Neural crest cell (in vitro differentiated cells): ENCODE measurements around the gene WDR7. TPM values are rescaled to one million over a fixed set of nuclear protein-coding genes. Genes with fewer than 3 reads are reported as not detected.

ENCODE experiments used
- DNase-seq: peaks from one replicate; pipeline ENCODE4 v3.0.0; 2021; ENCODE audit warnings: low read depth, mixed read lengths, low spot score
- H3K27ac Mint-ChIP-seq: one replicate; pipeline ENCODE4 v1.8.0; 2021; ENCODE audit warnings: mild to moderate bottlenecking, mixed read lengths; ENCODE audit not compliant: unreplicated experiment
- H3K27me3 Mint-ChIP-seq: 2 replicates; pipeline ENCODE4 v1.8.0; 2021; ENCODE audit warnings: low read depth, mild to moderate bottlenecking, mixed read lengths
- H3K36me3 Mint-ChIP-seq: 2 replicates; pipeline ENCODE4 v1.8.0; 2021; ENCODE audit warnings: low read depth, mild to moderate bottlenecking, mixed read lengths
- H3K4me1 Mint-ChIP-seq: 2 replicates; pipeline ENCODE4 v1.8.0; 2021; ENCODE audit warnings: mixed read lengths
- H3K4me3 Mint-ChIP-seq: one replicate; pipeline ENCODE4 v1.8.0; 2021; ENCODE audit warnings: mild to moderate bottlenecking, mixed read lengths
- H3K9me3 Mint-ChIP-seq: 2 replicates; pipeline ENCODE4 v1.8.0; 2021; ENCODE audit warnings: mixed read lengths
- CTCF ChIP-seq: fragments of 200-600 bp; sonication (generic); conservative IDR thresholded peaks from 2 replicates; pipeline ENCODE4 v1.5.0; 2021; ENCODE audit warnings: antibody characterized with exemption, mild to moderate bottlenecking
- total RNA-seq: library from RNA; stranded (reverse); gene quantifications from 2 replicates; pipeline ENCODE4 v1.2.1, GENCODE V29; 2021

The WDR7 gene
- total RNA-seq, 1 donor from 2014 or later = 17.3 TPM

GRCh38 chr18:57030417-57030816 lies 379.3 kb downstream of the WDR7 start:
- no peak for TF ChIP-seq CTCF
- no peak for DNase-seq
- Mint-ChIP-seq H3K9me3 (no peaks in the 10 kb centered on the region), H3K36me3 (peaks cover 2% of the 10 kb centered on the region), H3K4me1 (peaks cover 9% of the 10 kb centered on the region), H3K27ac (no peak overlapping the region), H3K27me3 (no peaks in the 10 kb centered on the region), H3K4me3 (no peak overlapping the region)

- H3K4me1 Mint-ChIP-seq = peaks cover 4% of the 10 kb centered on the region
- peaks cover 3% of the 10 kb centered on the region for H3K9me3 Mint-ChIP-seq
- no peak for TF ChIP-seq CTCF
- no peaks in the 10 kb centered on the region for H3K36me3 Mint-ChIP-seq
- H3K4me3 Mint-ChIP-seq = no peak overlapping the region
- H3K27me3 Mint-ChIP-seq = no peaks in the 10 kb centered on the region
- DNase-seq = no peak
- H3K27ac Mint-ChIP-seq = no peak overlapping the region
Measured at GRCh38 chr18:57035590-57035989, 384.4 kb downstream of the WDR7 start.

GRCh38 chr18:57038395-57038794 lies 387.2 kb downstream of the WDR7 start:
- H3K27me3 Mint-ChIP-seq = no peaks in the 10 kb centered on the region
- no peak for DNase-seq
- H3K4me1 Mint-ChIP-seq = no peaks in the 10 kb centered on the region
- H3K4me3 Mint-ChIP-seq = no peak overlapping the region
- no peaks in the 10 kb centered on the region for H3K36me3 Mint-ChIP-seq
- peaks cover 3% of the 10 kb centered on the region for H3K9me3 Mint-ChIP-seq
- no peak overlapping the region for H3K27ac Mint-ChIP-seq
- TF ChIP-seq CTCF = no peak

- H3K27ac Mint-ChIP-seq = no peak overlapping the region
- H3K4me1 Mint-ChIP-seq = no peaks in the 10 kb centered on the region
- TF ChIP-seq CTCF = no peak
Measured at GRCh38 chr18:57040175-57040574, 389.0 kb downstream of the WDR7 start.

GRCh38 chr18:57043241-57043640 lies 392.1 kb downstream of the WDR7 start:
- no peak for DNase-seq
- TF ChIP-seq CTCF = no peak
- Mint-ChIP-seq H3K27ac (no peak overlapping the region), H3K36me3 (peaks cover 4% of the 10 kb centered on the region), H3K27me3 (no peaks in the 10 kb centered on the region), H3K4me1 (no peaks in the 10 kb centered on the region), H3K4me3 (no peak overlapping the region), H3K9me3 (peaks cover 16% of the 10 kb centered on the region)

More at GRCh38 chr18:57040175-57040574, 389.0 kb downstream of the WDR7 start:
- no peaks in the 10 kb centered on the region for H3K27me3 Mint-ChIP-seq
- H3K36me3 Mint-ChIP-seq = no peaks in the 10 kb centered on the region
- no peak for DNase-seq
- no peak overlapping the region for H3K4me3 Mint-ChIP-seq
- peaks cover 6% of the 10 kb centered on the region for H3K9me3 Mint-ChIP-seq

- Mint-ChIP-seq H3K4me1 (no peaks in the 10 kb centered on the region), H3K36me3 (peaks cover 4% of the 10 kb centered on the region), H3K4me3 (no peak overlapping the region), H3K27me3 (no peaks in the 10 kb centered on the region), H3K9me3 (peaks cover 14% of the 10 kb centered on the region), H3K27ac (no peak overlapping the region)
- TF ChIP-seq CTCF = no peak
- no peak for DNase-seq
Measured at GRCh38 chr18:57048351-57048750, 397.2 kb downstream of the WDR7 start.
